SK-N-SH treated with all-trans-retinoic acid at 6 μM for 48 hours (cell line): ENCODE results near the gene SYNE2.

Experiments used
- BACH2 ChIP-seq: fragments of 250-450 bp; sonication (Bioruptor Pico); IDR thresholded peaks from 2 replicates; pipeline ENCODE4 v1.9.0; 2021; ENCODE audit warnings: mild to moderate bottlenecking, borderline replicate concordance
- CREB5 ChIP-seq: fragments of 250-450 bp; sonication (Bioruptor Pico); IDR thresholded peaks from 2 replicates; pipeline ENCODE4 v1.5.1; 2020; ENCODE audit warnings: low read depth, mild to moderate bottlenecking, moderate library complexity
- CSRNP3 ChIP-seq: fragments of 250-450 bp; sonication (Bioruptor Pico); IDR thresholded peaks from 2 replicates; pipeline ENCODE4 v1.5.1; 2021; ENCODE audit warnings: mild to moderate bottlenecking, moderate library complexity
- PATZ1 ChIP-seq: fragments of 250-450 bp; sonication (Bioruptor Pico); IDR thresholded peaks from 2 replicates; pipeline ENCODE4 v1.8.0; 2020; ENCODE audit warnings: mild to moderate bottlenecking, moderate library complexity, borderline replicate concordance
- RARB ChIP-seq: fragments of 250-450 bp; sonication (Bioruptor Pico); IDR thresholded peaks from 2 replicates; pipeline ENCODE4 v1.8.0; 2021; ENCODE audit warnings: mild to moderate bottlenecking, moderate library complexity
- TCF4 ChIP-seq: fragments of 250-450 bp; sonication (Bioruptor Pico); IDR thresholded peaks from 2 replicates; pipeline ENCODE4 v1.8.0; 2021; ENCODE audit warnings: mild to moderate bottlenecking, moderate library complexity, borderline replicate concordance
- TSHZ2 ChIP-seq: fragments of 250-450 bp; sonication (Bioruptor Pico); IDR thresholded peaks from 2 replicates; pipeline ENCODE4 v1.5.0; 2020; ENCODE audit warnings: mild to moderate bottlenecking, moderate library complexity
- ZNF8 ChIP-seq: fragments of 450-650 bp; formaldehyde crosslinking; IDR thresholded peaks from 2 replicates; pipeline ENCODE4 v1.5.0; 2020; ENCODE audit warnings: mild to moderate bottlenecking, moderate library complexity

- no peak for TF ChIP-seq TSHZ2 (CRISPR knock-in tag)
- no peak for TF ChIP-seq CREB5
- TF ChIP-seq TCF4 (CRISPR knock-in tag): no peak
- TF ChIP-seq PATZ1 (CRISPR knock-in tag): no peak
- no peak for TF ChIP-seq BACH2 (CRISPR knock-in tag)
- no peak for TF ChIP-seq RARB (CRISPR knock-in tag)
- TF ChIP-seq ZNF8 (CRISPR knock-in tag): no peak
- no peak for TF ChIP-seq CSRNP3 (CRISPR knock-in tag)
Measured at GRCh38 chr14:64217834-64218233, 365.0 kb downstream of the SYNE2 start.
